ENCODE results near the gene OBP2B. TPM values are rescaled to one million over a fixed set of nuclear protein-coding genes. Genes with fewer than 3 reads are reported as not detected.

OBP2B gene
- total and polyA plus RNA-seq, 10 of the 15 experiments (the other 5 are each of a cell fraction or from before 2014, with no cell fraction given) = not detected

DNA sequence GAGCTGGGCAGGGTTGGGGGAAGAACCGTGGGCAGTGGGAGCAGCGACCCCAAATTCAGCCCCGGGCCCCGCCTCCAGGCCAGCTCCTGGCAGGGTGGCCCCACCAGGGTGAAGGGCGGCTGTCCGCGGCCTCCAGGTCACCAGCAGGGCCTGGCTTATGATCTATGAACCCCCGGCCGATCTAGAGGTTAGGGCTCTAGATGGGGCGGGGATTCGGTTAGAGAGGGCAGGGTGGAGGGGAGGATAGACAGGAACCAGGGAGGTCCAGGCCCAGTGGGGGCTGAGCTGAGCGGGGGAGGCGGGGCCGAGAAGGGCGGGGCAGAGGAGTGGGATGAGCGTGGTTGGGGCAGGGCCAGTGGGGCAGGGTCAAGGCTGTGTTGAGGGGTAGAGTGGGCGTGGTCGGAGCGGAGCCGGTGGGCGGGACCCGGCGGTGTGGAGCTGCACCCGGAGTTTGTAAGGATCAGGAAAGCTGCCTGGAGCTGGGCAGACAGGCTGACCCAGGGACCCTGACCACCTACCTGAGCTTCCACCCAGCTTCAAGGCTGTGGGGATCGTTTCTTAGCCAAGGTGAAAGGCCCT lies 29.3 kb upstream of the OBP2B start:
- Histone ChIP-seq H3K36me3 (ENCODE audit: control insufficient read depth in 2 of 2, insufficient read depth in 2 of 2, low read length in 1 of 2) (no peaks in the 10 kb centered on the region), H3K27ac (ENCODE audit: control insufficient read depth, insufficient read depth) (no peak overlapping the region), H2AFZ (ENCODE audit: control insufficient read depth, low read depth, low read length) (peak overlapping the region; percentile 26; the same call in 1 of the 2 replicates), H3K4me1 (ENCODE audit: control insufficient read depth, insufficient read depth, low read length) (no peaks in the 10 kb centered on the region), H3K4me2 (ENCODE audit: control insufficient read depth, insufficient read depth) (no peak overlapping the region), H3K4me3 (no peak overlapping the region), H3K9me3 (replicated peaks; ENCODE audit: control insufficient read depth, insufficient read depth, low read length) (no peaks in the 10 kb centered on the region), H4K20me1 (ENCODE audit: control insufficient read depth, insufficient read depth) (no peaks in the 10 kb centered on the region), H3K27me3 (replicated peaks in 1 of 2; ENCODE audit: control insufficient read depth in 2 of 2, insufficient read depth in 2 of 2, low read length in 1 of 2) (no peaks in the 10 kb centered on the region), H3K79me2 (ENCODE audit: control insufficient read depth, insufficient read depth, low read length) (no peaks in the 10 kb centered on the region), H3K9ac (ENCODE audit: control insufficient read depth, insufficient read depth, low read length) (no peak overlapping the region)
- DNase-seq (ENCODE audit: low read depth, low spot score) = no peak
- TF ChIP-seq SREBF1 (IDR thresholded peaks at IDR 0.05; ENCODE audit: low read length) (no peak), POU2F2 (IDR thresholded peaks at IDR 0.05; ENCODE audit: borderline replicate concordance, low read depth, low read length) (no peak), SUZ12 (IDR thresholded peaks at IDR 0.05; ENCODE audit: unreplicated experiment) (no peak), NFXL1 (IDR thresholded peaks at IDR 0.05; ENCODE audit: borderline replicate concordance) (no peak), BHLHE40 (IDR thresholded peaks at IDR 0.05; ENCODE audit: borderline replicate concordance in 1 of 2, low read depth in 2 of 2, low read length in 1 of 2) (no peak), NR2F1 (conservative IDR thresholded peaks at IDR 0.05) (no peak), ZNF622 (IDR thresholded peaks at IDR 0.05) (no peak), ESRRA (IDR thresholded peaks at IDR 0.05; ENCODE audit: low read length) (no peak)
- TF ChIP-seq, protein P1, sequence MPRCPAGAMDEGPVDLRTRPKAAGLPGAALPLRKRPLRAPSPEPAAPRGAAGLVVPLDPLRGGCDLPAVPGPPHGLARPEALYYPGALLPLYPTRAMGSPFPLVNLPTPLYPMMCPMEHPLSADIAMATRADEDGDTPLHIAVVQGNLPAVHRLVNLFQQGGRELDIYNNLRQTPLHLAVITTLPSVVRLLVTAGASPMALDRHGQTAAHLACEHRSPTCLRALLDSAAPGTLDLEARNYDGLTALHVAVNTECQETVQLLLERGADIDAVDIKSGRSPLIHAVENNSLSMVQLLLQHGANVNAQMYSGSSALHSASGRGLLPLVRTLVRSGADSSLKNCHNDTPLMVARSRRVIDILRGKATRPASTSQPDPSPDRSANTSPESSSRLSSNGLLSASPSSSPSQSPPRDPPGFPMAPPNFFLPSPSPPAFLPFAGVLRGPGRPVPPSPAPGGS (IDR thresholded peaks at IDR 0.05; ENCODE audit: borderline replicate concordance, insufficient read depth, low read depth, low read length, poor library complexity, severe bottlenecking) = no peak
- in situ Hi-C loops (cut with MboI) (no loop called here), intact Hi-C loops (cut with micrococcal nuclease; ENCODE audit: unreplicated experiment) (no loop called here)
- SMC1A ChIA-PET (ENCODE audit: uncharacterized antibody, unreplicated experiment) = no interaction called here
- WGBS (ENCODE audit: insufficient coverage, insufficient replicate concordance, low lambda C conversion rate, missing lambda C conversion rate) = 31% methylated on average over 17 of the region's 25 CpGs
- no TSS peak for BruUV-seq (replicated peaks)
- POLR2A ChIA-PET = no interaction called here
- CTCF ChIA-PET = interaction anchor here (0.6 to 2.0 kb wide), 8 partner anchors 12 to 304 kb away, joined by 3 to 9 read pairs (median 4); no protein-coding TSS in a partner anchor
- no peak for FAIRE-seq
- peak; percentile 82 for ATAC-seq
- RAD21 ChIA-PET (ENCODE audit: unreplicated experiment) = interaction anchor here (0.5 kb wide), 1 partner anchor 53 kb away, joined by 3 read pairs; no protein-coding TSS in a partner anchor

Data from GM12878 (cell line).